HepG2 (cell line): ENCODE measurements around the gene SNX24. TPM values are rescaled to one million over a fixed set of nuclear protein-coding genes. Genes with fewer than 3 reads are reported as not detected.

ENCODE experiments used
- KLF13 ChIP-seq: sonication (generic); formaldehyde crosslinking; IDR thresholded peaks from 2 replicates; pipeline ENCODE4 v1.4.0; 2020; ENCODE audit warnings: mild to moderate bottlenecking, missing genetic modification reagents
- MEIS1 ChIP-seq: sonication (generic); formaldehyde crosslinking; IDR thresholded peaks from 2 replicates; pipeline ENCODE4 v1.9.0; 2021; ENCODE audit warnings: mild to moderate bottlenecking, missing genetic modification reagents, moderate library complexity, borderline replicate concordance
- NFIB ChIP-seq: sonication (generic); formaldehyde crosslinking; IDR thresholded peaks from 2 replicates; pipeline ENCODE4 v1.9.0; 2021; ENCODE audit warnings: missing genetic modification reagents, mild to moderate bottlenecking, borderline replicate concordance
- NRL ChIP-seq: sonication (generic); formaldehyde crosslinking; IDR thresholded peaks from 2 replicates; pipeline ENCODE4 v1.5.0; 2020; ENCODE audit warnings: missing genetic modification reagents, mild to moderate bottlenecking, moderate library complexity, borderline replicate concordance
- POGK ChIP-seq: sonication (generic); formaldehyde crosslinking; conservative IDR thresholded peaks from 2 replicates; pipeline ENCODE4 v1.8.0; 2022; ENCODE audit warnings: mild to moderate bottlenecking, moderate library complexity, missing genetic modification reagents
- RFX5 ChIP-seq: IDR thresholded peaks from 2 replicates; pipeline ENCODE4 v1.6.1; 2011; ENCODE audit warnings: low read depth, low read length, improper control_type of control experiment
- SUZ12 ChIP-seq: fragments of 150-350 bp; IDR thresholded peaks from 2 replicates; pipeline ENCODE4 v1.6.1; 2014; ENCODE audit warnings: low read depth, low read length
- TAF15 ChIP-seq: fragments of 200-400 bp; formaldehyde crosslinking; IDR thresholded peaks from one replicate; pipeline ENCODE4 v1.6.1; 2018; ENCODE audit warnings: mild to moderate bottlenecking, low read depth, low read length; ENCODE audit not compliant: poor library complexity, severe bottlenecking
- WIZ ChIP-seq: sonication (generic); formaldehyde crosslinking; IDR thresholded peaks from 2 replicates; pipeline ENCODE4 v1.5.1; 2020; ENCODE audit warnings: mild to moderate bottlenecking, missing genetic modification reagents
- ZBTB38 ChIP-seq: sonication (generic); formaldehyde crosslinking; IDR thresholded peaks from 2 replicates; pipeline ENCODE4 v1.5.1; 2020; ENCODE audit warnings: mild to moderate bottlenecking, missing genetic modification reagents
- ZBTB44 ChIP-seq: sonication (generic); formaldehyde crosslinking; IDR thresholded peaks from 2 replicates; pipeline ENCODE4 v1.4.0; 2020; ENCODE audit warnings: missing genetic modification reagents
- ZNF367 ChIP-seq: sonication (generic); formaldehyde crosslinking; IDR thresholded peaks from 2 replicates; pipeline ENCODE4 v1.4.0; 2020; ENCODE audit warnings: missing genetic modification reagents, borderline replicate concordance
- ZNF496 ChIP-seq: sonication (generic); formaldehyde crosslinking; IDR thresholded peaks from 2 replicates; pipeline ENCODE4 v1.8.1; 2023; ENCODE audit warnings: mild to moderate bottlenecking, moderate library complexity, missing genetic modification reagents; ENCODE audit not compliant: insufficient replicate concordance
- ZNF7 ChIP-seq: IDR thresholded peaks from 2 replicates; pipeline ENCODE4 v1.6.1; 2016; ENCODE audit warnings: missing biosample characterization, missing genetic modification reagents
- ZNF724P ChIP-seq: sonication (generic); formaldehyde crosslinking; IDR thresholded peaks from 2 replicates; pipeline ENCODE4 v1.8.0; 2022; ENCODE audit warnings: missing genetic modification reagents, borderline replicate concordance
- ZNF776 ChIP-seq: sonication (generic); formaldehyde crosslinking; IDR thresholded peaks from 2 replicates; pipeline ENCODE4 v1.4.0; 2020; ENCODE audit warnings: mild to moderate bottlenecking, missing genetic modification reagents
- polyA plus RNA-seq, 8 experiments: library from polyadenylated mRNA; depleted of rRNA in 3 of 8; stranded (reverse) in 7 of 8; unstranded in 1 of 8; fragments of >200 nt; fragmentation: Illumina TruSeq in 4 of 8; extraction: Trizol in 4 of 8; gene quantifications; 2 replicates each; pipeline versions ENCODE4 v1.2.1 to v1.2.3, GENCODE V29; 2011 to 2016; ENCODE audit warnings: low read depth in 4 of 8, missing spikeins in 1 of 8, mixed read lengths in 1 of 8; ENCODE audit not compliant: insufficient read depth in 1 of 8
- total RNA-seq, 5 experiments: library from RNA; depleted of rRNA; stranded (reverse); fragments of >200 nt; fragmentation: Illumina TruSeq; extraction: Trizol; gene quantifications; 2 replicates each; pipeline ENCODE4 v1.2.3, GENCODE V29; 2016; ENCODE audit warnings: low read depth in 1 of 5
- TF ChIP-seq, protein P1 (sequence below): sonication (generic); formaldehyde crosslinking; IDR thresholded peaks from 2 replicates; pipeline ENCODE4 v1.5.0; 2020; ENCODE audit warnings: missing genetic modification reagents
- TF ChIP-seq, protein P2 (sequence below): sonication (generic); formaldehyde crosslinking; IDR thresholded peaks from 2 replicates; pipeline ENCODE4 v1.5.0; 2020; ENCODE audit warnings: missing genetic modification reagents, mild to moderate bottlenecking, borderline replicate concordance
- TF ChIP-seq, protein P3 (sequence below): sonication (generic); formaldehyde crosslinking; IDR thresholded peaks from 2 replicates; pipeline ENCODE4 v1.4.0; 2020; ENCODE audit warnings: missing genetic modification reagents, borderline replicate concordance
- TF ChIP-seq, protein P4 (sequence below): sonication (generic); formaldehyde crosslinking; IDR thresholded peaks from 2 replicates; pipeline ENCODE4 v1.4.0; 2020; ENCODE audit warnings: missing genetic modification reagents

SNX24 gene
- total and polyA plus RNA-seq, 2 of the 13 experiments (the other 11 are each of a cell fraction or from before 2014, with no cell fraction given) = 7.2 to 23.7 TPM

GRCh38 chr5:122846051-122846550, 688 bp downstream of the SNX24 start (continued):
- no peak for TF ChIP-seq ZBTB44 (CRISPR knock-in tag)
- no peak for TF ChIP-seq MEIS1
- no peak for TF ChIP-seq POGK
- no peak for TF ChIP-seq NRL (CRISPR knock-in tag)
- TF ChIP-seq ZNF724P (CRISPR knock-in tag) = no peak
- TF ChIP-seq, protein P1, sequence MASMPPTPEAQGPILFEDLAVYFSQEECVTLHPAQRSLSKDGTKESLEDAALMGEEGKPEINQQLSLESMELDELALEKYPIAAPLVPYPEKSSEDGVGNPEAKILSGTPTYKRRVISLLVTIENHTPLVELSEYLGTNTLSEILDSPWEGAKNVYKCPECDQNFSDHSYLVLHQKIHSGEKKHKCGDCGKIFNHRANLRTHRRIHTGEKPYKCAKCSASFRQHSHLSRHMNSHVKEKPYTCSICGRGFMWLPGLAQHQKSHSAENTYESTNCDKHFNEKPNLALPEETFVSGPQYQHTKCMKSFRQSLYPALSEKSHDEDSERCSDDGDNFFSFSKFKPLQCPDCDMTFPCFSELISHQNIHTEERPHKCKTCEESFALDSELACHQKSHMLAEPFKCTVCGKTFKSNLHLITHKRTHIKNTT = no peak
- TF ChIP-seq KLF13 (CRISPR knock-in tag) = no peak
- TF ChIP-seq, protein P2, sequence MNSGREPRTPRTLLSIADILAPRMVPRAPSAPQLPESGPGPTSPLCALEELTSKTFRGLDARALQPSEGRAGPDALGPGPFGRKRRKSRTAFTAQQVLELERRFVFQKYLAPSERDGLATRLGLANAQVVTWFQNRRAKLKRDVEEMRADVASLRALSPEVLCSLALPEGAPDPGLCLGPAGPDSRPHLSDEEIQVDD (CRISPR knock-in tag) = no peak
- TF ChIP-seq, protein P3, sequence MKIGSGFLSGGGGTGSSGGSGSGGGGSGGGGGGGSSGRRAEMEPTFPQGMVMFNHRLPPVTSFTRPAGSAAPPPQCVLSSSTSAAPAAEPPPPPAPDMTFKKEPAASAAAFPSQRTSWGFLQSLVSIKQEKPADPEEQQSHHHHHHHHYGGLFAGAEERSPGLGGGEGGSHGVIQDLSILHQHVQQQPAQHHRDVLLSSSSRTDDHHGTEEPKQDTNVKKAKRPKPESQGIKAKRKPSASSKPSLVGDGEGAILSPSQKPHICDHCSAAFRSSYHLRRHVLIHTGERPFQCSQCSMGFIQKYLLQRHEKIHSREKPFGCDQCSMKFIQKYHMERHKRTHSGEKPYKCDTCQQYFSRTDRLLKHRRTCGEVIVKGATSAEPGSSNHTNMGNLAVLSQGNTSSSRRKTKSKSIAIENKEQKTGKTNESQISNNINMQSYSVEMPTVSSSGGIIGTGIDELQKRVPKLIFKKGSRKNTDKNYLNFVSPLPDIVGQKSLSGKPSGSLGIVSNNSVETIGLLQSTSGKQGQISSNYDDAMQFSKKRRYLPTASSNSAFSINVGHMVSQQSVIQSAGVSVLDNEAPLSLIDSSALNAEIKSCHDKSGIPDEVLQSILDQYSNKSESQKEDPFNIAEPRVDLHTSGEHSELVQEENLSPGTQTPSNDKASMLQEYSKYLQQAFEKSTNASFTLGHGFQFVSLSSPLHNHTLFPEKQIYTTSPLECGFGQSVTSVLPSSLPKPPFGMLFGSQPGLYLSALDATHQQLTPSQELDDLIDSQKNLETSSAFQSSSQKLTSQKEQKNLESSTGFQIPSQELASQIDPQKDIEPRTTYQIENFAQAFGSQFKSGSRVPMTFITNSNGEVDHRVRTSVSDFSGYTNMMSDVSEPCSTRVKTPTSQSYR = no peak
- TF ChIP-seq, protein P4, sequence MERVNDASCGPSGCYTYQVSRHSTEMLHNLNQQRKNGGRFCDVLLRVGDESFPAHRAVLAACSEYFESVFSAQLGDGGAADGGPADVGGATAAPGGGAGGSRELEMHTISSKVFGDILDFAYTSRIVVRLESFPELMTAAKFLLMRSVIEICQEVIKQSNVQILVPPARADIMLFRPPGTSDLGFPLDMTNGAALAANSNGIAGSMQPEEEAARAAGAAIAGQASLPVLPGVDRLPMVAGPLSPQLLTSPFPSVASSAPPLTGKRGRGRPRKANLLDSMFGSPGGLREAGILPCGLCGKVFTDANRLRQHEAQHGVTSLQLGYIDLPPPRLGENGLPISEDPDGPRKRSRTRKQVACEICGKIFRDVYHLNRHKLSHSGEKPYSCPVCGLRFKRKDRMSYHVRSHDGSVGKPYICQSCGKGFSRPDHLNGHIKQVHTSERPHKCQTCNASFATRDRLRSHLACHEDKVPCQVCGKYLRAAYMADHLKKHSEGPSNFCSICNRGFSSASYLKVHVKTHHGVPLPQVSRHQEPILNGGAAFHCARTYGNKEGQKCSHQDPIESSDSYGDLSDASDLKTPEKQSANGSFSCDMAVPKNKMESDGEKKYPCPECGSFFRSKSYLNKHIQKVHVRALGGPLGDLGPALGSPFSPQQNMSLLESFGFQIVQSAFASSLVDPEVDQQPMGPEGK (CRISPR knock-in tag) = 0 out of 2 replicates have a peak, but pooled peaks have one; percentile 1
- TF ChIP-seq NFIB (CRISPR knock-in tag) = no peak
- TF ChIP-seq TAF15 = no peak
- TF ChIP-seq SUZ12 = no peak
- TF ChIP-seq ZNF7 (CRISPR knock-in tag) = no peak
- no peak for TF ChIP-seq WIZ (CRISPR knock-in tag)
- TF ChIP-seq ZNF367 = no peak
- no peak for TF ChIP-seq ZBTB38 (CRISPR knock-in tag)
- no peak for TF ChIP-seq ZNF776 (CRISPR knock-in tag)
- no peak for TF ChIP-seq ZNF496 (CRISPR knock-in tag)
- no peak for TF ChIP-seq RFX5
